HL-60/S4 treated with retinoic acid at 250 ng/mL for 4 days and 3 days (cell line): ENCODE results near the gene PIPOX.

Experiments used
- in situ Hi-C: fragments of 300-500 bp; cut with MboI; formaldehyde crosslinking; loops from 2 replicates; pipeline ENCODE4 v1.7.0; 2022; ENCODE audit warnings: low sequenced_read_pairs

PIPOX gene

DNA sequence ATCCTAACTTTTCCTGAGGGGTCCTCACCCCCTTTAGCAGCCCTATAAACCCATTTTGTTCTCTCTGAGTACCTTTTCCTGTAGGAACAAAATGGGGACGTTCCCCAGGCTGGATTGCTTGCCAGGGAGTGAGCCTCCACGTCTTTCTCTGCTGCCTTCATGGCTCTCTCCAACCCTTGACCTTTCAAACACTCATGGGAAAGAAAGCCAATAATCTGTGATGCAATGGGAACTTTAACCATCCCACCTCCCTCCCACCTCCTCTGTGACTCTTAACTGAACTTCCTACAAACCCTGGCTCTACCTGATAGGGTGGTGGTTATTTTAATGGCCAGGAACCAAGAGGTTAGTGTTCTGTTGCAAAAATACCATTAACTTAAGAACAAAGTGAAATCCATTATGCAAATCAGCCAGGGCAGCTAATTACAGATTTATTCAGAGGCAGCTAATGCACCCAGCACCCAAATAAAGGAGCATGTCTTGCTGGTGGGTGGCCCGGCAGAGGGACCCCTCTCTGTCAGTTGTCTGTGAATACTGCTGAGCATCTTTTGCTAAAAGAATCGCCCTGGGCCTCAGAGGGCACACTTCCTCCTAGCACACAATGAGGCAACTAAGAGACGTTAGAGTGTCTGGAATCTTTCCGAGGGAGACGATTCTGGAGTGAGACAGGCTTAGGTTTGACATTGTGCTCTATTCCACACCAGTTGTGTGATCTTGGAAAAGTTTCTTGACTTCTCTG is 3.0 kb downstream of the PIPOX start:
- in situ Hi-C loops = no loop called here

DNA sequence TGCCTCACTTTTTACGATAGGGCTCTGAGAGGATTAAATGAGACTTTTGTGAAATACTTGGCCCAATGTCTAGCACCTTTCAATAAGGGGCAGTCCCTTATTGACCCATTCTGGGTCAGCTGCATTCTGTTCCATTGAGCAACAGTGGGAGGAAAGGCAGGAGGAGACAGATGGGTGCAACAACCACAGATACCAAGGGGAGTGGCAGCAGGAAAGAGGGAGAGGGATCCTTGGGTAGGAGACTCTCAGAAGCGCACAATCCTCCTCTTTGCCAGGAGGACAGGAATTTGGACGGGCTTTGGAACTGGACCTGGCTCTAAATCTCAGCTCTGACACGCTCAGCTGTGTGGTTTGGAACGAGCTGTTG is 3.5 kb downstream of the PIPOX start:
- in situ Hi-C loops = no loop called here

DNA sequence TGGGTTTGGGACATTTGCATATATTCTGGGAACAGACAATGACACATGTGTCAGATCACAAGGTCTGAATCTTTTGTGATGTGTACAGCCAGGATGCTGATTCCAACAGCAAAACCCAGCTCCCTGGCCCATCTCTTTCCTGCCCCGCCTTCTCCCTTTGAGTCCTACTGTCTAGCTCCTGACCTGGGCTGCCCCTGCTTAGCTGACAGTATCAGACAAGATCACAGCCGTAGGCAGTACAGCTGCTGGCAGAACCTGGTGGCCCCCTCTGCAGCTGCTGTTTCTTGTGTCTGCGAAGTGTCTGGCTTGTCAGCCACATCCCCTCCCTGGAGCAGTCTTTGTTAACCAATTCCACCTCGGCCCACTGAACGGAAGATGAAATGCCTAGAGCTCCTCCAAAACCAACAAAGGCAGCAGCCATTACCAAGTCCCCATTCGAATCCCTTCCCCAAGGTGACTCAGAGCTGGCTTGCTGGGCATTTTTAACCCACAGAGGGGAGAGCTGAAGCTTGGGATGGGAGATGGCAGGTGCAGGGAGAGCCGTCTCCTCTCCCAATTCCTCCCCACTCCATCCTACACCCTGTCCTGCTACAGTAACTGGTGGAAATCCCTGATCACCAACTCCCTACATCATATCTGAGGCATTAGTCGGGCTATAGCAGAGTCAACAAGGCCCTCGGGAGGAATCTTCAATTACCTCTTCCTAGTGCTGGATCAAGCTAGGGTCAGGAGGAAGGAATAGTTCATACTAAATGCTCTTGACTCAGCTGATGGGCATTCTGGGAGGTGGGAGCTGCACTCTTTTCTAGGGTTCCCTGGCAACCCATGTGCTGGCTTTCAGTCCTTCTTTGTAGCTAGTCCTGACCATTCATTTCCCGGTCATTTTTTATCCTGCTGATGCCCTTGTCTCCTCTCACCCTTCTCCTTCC is 5.8 kb downstream of the PIPOX start:
- in situ Hi-C loops = no loop called here

DNA sequence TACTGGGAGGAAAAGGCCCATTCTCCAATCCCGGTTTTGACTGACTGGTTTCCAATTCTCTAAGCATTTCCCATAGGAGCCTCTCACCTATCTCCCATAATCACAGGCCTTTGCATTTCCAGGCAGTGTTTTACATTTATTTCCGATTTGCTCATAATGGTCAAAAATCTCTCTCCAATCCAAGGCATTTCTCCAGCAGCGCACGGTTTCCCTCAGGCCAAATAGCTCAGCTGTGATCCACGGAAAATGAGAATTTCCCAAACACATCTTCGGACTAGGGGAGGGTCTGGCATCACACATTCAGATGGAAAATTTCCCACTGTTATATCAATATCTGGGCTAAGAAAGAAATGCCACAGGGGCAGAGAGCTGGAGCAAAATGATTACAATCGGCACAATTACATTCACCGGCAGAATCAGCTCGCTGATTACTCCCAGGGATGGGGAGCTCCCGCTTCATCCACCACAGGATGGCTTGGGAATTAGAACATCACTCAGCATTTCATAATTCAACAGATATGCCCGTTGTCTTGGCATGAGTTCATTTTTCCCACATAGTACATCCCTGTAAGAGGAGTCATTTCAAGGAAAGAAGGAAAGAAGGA is 6.7 kb downstream of the PIPOX start:
- in situ Hi-C loops = no loop called here

DNA sequence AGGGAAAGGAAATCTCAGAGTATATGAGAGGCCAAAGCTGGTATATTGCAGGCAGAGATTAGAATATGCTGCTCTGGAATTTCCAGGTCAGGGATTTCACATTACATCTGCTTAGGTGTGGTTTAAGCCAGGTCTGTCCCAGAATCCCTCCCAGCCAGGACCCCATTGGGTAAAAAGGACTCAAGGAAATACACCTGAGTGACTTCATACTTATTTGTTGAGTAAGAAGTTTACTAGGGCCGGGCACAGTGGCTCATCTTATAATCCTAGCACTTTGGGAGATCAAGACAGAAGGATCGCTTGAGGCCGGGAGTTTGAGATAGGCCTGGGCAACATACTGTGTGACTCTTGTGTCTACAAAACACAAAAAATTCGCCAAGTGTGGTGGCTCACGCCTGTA is 7.2 kb downstream of the PIPOX start:
- in situ Hi-C loops = no loop called here

DNA sequence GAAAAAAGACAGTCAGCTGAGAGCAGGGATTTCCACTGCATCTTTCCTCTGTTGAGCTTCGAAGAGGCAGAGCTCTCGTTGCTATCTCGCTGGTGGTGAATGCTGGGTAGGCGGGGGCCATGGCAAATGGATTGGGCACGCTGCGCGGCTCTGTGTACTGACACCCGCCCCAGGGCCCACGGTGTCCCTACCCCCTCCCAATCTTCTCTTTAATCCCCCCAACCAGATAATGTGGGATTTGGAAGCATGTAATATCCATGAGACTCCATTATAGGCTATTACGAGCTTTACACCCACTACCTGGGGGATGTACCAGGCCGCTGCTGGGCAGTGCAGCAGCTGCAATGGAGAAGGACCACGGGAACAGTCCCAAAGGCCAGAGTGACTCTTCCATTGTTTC is 8.3 kb downstream of the PIPOX start:
- in situ Hi-C loops = no loop called here

DNA sequence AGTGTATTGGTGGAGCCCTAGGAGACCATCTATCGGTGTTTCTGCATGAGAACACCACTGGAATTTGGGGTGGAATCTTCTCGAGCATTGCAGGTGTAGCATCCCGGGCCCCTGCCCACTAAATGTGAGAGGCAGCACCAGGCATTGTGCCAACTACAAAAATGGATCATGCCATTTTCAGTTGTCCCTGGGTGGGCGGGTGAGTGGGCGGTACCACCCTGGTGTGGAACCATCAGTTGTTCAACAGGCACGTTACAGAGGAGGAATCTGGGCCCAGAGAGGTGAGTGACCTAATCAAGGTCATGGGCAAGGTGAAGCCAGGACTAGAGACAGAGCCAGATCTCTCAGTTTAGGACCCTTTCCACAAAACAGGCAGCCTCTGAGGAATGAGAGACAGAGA is 8.8 kb downstream of the PIPOX start:
- in situ Hi-C loops = no loop called here

DNA sequence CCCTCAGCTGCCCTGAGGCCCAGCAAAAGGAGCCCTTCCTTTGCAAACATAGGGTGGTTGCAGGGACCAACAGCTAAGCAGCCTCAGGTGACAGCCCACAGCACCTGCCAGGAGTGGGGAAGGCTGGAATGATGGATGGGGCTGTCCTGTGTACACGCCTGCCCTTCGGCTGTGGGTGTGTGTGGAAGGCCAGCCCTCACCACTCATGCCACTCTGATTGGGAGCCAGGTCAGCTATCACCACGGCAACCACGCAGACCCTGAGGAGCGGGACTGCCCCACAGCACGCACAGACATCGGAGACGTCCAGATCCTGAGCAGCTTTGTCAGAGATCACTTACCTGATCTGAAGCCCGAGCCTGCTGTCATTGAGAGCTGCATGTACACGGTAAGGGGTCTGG is 11.9 kb downstream of the PIPOX start:
- in situ Hi-C loops = no loop called here

DNA sequence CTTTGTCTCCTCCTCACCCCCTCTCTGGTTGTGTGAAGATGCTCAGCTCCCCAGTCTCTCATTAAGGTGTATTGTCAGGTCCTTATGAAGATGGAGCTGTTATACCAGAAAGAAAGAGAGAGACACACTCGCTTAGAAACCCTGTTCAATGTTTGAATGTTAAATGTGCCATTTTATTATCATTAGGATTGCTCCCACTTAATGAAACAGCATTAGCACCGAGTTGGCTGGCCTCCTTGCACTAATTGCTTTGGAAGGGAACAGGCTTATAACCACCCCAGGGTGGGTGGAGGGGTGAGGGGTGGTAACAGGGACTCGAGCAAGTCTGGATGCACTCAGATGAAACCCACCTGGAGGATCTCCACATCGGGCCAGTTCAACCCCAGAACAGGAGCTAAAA is 14.4 kb downstream of the PIPOX start:
- in situ Hi-C loops = no loop called here

DNA sequence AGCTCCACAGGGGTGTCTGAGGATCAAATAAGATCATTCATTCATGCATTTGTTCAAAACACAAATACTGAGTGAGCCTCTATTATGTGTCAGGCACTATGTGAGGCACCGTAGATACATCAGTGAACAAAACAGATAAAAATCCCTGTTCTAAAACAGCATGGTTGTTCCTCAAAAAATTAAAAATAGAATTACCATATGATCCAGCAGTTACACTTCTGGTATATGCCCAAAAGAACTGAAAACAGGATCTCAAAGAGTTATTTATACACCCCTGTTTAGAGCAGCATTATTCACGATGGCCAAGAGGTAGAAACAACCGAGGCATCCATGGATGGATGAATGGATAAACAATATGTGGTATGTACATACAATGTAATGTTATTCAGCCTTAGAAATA is 15.4 kb downstream of the PIPOX start:
- in situ Hi-C loops = no loop called here

DNA sequence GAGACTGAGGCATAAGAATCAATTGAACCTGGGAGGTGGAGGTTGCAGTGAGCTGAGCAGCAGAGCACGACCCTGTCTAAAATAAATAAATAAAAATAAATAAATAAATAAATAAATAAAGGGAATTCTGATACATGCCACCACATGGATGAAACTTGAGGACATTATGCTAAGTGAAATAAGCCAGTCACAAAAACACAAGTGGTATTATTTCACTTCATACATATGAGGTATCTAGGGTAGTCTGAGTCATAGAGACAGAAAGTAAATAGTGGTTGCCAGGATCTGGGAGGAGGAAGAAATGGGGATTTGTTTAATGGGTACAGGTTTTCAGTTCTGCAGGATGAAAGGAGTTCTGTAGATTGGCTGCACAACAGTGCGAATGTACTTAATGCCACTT is 16.3 kb downstream of the PIPOX start:
- in situ Hi-C loops = no loop called here

DNA sequence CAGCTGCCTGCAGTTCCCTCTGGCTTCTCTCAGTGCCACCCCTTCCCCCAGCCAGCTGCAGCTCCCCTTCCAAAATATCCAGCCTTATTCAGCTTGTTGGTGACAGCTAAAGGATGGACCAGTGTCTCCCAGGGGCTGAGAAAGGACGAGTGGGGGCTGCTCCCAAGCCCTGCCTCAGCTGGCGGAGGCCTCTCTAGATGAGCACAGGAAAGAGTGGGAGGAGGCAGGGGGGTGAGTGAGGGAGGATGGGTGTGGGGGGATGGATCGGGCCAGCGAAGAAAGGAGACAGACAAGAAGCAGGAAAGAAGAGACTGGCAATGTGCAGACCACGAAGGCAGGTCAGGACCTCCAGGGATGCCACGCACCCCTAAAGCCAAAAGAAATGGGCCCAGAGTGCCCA is 17.5 kb downstream of the PIPOX start:
- in situ Hi-C loops = no loop called here

DNA sequence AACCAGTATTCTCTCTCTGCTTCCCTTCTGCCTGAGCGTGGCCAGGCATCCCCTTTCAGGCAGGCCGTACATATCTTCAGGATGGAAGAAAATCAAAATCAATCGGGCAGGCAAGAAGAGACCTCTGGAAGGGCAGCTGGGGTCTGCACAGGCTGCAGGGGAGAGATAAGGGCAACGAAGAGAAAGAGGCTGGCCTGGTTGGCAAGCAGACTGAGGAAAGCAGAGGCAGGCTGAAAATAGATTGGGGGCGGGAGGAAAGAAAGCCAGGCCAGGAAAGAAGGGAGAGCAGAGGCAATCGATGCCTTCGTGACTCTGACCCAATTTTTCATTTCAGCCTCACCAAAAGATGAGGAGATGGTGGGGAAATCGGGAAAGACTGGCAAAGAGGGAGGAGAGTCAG is 18.1 kb downstream of the PIPOX start:
- in situ Hi-C loops = no loop called here

DNA sequence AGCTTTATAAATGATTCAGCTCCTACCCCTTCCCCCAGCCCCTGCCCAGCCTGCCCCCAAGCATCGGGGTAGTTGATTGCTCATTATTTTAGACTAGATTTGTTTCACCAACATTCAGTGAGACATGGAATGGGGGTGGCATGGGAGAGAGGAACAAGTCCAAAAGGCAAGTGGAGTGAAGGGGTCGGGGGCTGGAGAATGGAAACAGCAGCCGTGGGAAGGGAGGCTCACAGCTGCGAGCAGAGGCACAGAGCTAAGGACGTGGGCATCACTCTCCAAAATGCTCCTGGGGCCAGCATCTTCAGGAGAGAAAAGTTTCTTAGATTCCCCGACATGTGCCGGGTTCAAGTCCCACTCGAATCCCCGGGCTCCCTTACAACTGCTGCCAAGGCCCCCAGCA is 19.3 kb downstream of the PIPOX start:
- in situ Hi-C loops = no loop called here

DNA sequence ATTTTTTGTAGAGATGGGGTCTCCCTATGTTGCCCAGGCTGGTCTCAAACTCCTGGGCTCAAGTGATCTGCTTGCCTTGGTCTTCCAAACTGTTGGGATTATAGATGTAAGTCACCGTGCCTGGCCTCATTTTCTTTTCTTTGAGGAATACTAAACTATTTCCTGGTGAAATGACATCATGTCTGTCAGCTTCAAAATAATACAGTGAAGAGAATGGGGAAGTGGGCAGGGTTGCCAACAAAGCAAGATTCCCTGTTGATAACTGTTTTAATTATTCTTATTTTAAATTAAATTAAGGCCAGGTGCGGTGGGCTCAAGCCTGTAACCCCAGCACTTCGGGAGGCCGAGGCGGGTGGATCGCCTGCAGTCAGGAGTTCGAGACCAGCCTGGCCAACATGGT is 21.1 kb downstream of the PIPOX start:
- in situ Hi-C loops = no loop called here

DNA sequence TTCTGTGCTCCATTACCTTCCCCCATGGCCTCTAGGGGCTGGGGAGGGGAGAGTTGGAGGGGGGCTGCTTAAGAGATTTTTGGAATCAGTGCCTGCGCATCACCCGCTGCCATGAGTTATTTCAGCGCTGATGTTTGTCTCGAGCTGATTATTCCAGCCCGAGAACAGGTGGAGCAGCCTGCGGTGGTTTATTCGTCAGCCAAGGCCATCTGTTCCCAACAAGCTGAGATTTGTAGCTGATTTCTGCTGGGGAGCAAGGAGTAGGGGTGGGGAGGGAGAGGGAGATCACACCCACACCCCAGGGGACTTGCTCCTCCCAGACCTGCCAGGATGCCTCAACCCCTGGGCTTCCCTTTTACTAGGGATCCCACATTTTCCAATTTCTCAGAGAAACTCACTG is 23.1 kb downstream of the PIPOX start:
- in situ Hi-C loops = no loop called here

DNA sequence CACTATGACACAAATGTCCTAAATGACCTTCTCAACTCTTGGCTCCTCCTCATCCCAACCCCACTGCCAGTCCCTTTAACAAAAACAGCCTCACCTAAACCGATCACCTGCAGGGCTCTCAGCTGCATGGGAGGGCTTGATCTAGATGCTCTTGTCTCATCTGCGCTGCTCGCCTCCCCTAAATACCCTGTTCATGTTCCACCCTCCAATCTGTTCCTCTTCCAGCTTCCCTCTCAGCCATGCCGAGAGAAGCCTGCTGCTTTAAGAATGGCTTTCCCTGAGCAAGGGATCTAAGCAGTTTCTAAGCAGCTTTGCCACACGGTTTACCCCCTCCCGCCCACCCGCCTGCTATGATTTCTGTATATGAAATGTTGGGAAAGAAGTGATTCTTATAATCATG is 23.7 kb downstream of the PIPOX start:
- in situ Hi-C loops = no loop called here

DNA sequence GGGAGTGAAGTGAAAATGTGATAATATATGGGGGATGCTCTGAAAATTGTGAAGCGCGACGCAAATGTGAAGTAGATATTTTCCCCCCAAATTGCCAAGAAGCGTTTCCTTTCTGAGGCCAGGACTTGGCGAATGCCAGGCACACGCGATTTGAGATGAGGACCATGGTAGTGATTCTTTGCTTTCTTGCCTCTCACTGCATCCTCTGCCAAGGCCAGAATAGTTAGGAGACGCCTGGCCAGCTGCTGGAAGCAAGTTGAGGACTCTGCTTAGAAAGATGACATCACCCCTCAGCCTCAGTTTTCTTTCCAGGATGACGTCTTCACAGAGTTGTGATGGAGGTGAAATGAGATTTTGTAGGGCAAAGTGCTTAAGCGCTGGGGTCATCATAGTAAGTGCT is 25.9 kb downstream of the PIPOX start:
- in situ Hi-C loops = no loop called here

DNA sequence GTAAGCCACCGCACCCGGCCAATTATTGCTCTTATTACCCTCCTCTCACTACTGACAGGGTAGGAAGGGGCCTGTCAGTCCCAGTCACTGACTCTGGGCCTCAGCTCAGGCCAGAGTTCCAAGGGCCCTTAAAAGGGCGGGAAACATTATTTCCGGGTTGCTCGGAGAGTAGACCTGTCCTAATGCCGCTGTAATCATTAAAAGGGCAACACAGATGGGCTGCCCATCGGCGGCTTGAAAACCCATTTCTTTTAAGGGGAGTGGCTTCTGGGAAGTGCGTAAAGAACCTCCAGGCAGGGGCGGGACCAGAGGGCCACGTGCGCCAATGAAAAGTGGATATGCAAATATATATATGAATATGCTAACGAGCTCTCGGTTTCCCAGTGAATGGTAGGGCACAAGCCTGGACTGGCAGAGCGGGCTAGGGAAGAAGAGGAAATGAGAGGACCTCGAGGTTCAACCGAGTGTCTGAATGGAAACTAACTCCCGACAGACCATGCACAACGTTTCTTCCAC is 26.6 kb downstream of the PIPOX start:
- in situ Hi-C loops = no loop called here

DNA sequence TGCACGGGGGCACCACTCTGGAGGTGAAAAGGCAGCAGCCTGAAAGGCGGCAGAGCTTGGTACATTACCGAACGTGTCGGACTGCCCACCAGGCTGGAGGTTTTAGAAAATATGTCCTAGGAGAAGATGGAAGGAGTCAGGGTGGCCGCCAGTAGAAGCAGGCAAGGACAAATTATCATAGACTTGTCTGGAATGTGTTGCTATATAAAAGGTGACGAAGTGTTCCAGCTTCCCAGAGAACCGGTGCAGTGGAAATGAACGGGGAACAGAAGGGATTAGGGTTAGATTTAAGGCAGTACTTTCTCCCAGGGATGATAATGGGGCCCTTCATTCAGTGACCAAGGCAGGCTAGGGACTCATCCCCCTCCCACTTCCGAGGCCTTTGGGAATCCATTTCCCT is 27.4 kb downstream of the PIPOX start:
- in situ Hi-C loops = no loop called here

DNA sequence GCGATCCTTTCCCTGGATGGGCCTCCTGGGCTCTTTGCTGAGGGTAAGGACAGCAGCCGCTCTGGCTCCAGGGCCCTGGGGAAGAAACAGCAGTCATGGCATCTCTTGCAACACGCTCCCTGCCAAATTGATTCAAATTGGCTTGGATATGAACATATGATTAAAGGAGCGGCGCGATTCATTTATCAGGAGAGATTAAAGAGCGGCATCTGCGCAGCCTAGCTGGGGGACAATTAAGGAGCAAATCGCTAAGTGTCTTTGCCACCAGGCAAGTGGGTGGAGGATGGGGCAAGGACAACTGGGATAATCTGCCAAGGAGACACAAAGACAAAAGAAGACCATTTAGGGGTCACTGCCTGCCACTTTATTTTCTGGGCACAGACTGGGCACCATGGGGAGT is 27.8 kb downstream of the PIPOX start:
- in situ Hi-C loops = no loop called here

DNA sequence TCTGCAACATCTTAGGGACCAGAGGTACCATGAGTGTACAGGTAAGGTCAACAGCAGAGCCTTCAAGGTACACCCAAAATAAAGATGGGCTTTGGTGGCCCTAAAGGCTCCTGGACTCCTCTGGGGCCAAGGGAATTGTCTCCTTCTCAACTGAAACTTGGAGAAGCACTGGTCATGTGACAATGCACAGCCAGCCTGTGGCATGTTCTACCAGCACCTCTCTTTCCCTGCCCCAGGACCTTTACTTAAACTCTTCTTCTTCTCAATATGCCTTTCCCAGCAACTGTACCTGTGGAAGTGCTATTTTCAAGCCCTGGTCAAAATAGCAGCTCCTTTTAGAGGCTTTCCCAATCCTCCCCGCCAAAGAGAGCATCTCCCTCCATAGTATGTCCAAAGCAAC is 28.4 kb downstream of the PIPOX start:
- in situ Hi-C loops = no loop called here
